Measurements from ENCODE around the gene PPP6R3.

DNA sequence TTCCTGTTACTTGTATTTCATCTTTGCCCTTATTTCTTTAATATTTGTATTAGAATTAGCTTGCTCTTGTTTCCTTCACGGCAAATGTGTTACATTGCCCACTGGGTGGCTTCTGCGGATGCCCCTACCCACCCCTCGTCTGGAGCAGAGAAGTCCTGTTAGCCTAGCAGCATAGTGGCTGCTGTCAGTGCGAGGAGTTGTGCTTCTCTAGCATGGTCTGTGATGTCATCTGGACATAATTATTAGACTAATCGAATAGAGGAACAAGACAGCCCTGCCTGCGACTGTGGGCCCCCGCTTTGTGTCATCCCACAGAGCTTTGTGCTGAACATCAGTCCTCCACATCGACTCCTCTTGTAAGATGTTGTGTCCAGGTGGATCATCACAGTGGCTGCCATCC is 74.5 kb downstream of the PPP6R3 start:
- no peak for TF ChIP-seq POLR2A (IDR thresholded peaks at IDR 0.05)
- TF ChIP-seq CTCF (IDR thresholded peaks at IDR 0.05): no peak
- no peak for TF ChIP-seq POLR2AphosphoS5 (IDR thresholded peaks at IDR 0.05)

All from stomach (tissue), 4 donors.